Left lung (tissue), 10 donors: ENCODE data around the gene RPL37. TPM values are rescaled to one million over a fixed set of nuclear protein-coding genes. Genes with fewer than 3 reads are reported as not detected.
"Not testable (repeated sequence)": the region's sequence is repeated elsewhere in the genome, so short reads cannot be mapped to it uniquely, and the experiment has no call there.

ENCODE experiments used
- ATAC-seq: fragments of 200-7000 bp; cut with Tn5 transposase; one replicate; pipeline ENCODE4 v1.9.1; 2020; ENCODE audit warnings: moderate library complexity
- DNase-seq, 4 donors: peaks; one replicate each; pipeline ENCODE4 v3.0.0-alpha.2; 2013 to 2020
- H3K27ac ChIP-seq, 2 donors: fragments of 200-600 bp; sonication (generic) in 1 of 2; one replicate each; pipeline versions ENCODE4 v1.5.0 to v1.8.0; 2020 to 2021
- H3K27me3 ChIP-seq, 2 donors: fragments of 200-600 bp; sonication (generic) in 1 of 2; one replicate each; pipeline versions ENCODE4 v1.5.0 to v1.8.0; 2020 to 2021
- H3K36me3 ChIP-seq, 2 donors: fragments of 200-600 bp; sonication (generic) in 1 of 2; one replicate each; pipeline versions ENCODE4 v1.5.0 to v1.8.0; 2020 to 2021
- H3K4me1 ChIP-seq, 2 donors: fragments of 200-600 bp; one replicate each; pipeline ENCODE4 v1.8.0; 2021
- H3K4me3 ChIP-seq, 2 donors: fragments of 200-600 bp; sonication (generic) in 1 of 2; one replicate each; pipeline versions ENCODE4 v1.5.0 to v1.8.0; 2020 to 2021; ENCODE audit warnings: mild to moderate bottlenecking in 1 of 2
- H3K9me3 ChIP-seq, 2 donors: fragments of 200-600 bp; sonication (generic) in 1 of 2; one replicate each; pipeline versions ENCODE4 v1.5.0 to v1.8.0; 2020 to 2021
- CTCF ChIP-seq, 2 donors: fragments of 200-600 bp; sonication (generic) in 1 of 2; IDR thresholded peaks; one replicate each; pipeline versions ENCODE4 v1.5.0 to v1.8.0; 2021; ENCODE audit warnings: antibody characterized with exemption in 2 of 2
- intact Hi-C, 2 donors: fragments of 100-400 bp; cut with DNase I; formaldehyde crosslinking; loops; one replicate each; pipeline versions ENCODE4 v1.11.2 to v1.14.2; 2022
- polyA plus RNA-seq, 6 donors: library from polyadenylated mRNA; unstranded; fragments of 120-200 nt; gene quantifications; one replicate each; pipeline ENCODE4 v1.2.1, GENCODE V29; 2013; ENCODE audit not compliant: insufficient read length in 6 of 6
- total RNA-seq, 2 donors: library from RNA; stranded (reverse); fragmentation: NEBNext Ultra II Directional; extraction: Animal tissue kit (Norgen Biotek cat#: 25700); gene quantifications; one replicate each; pipeline ENCODE4 v1.2.1, GENCODE V29; 2021
- donor health status: DM: no; HTN: yes; CAD: no.
- donor health status: DM: no; HTN: no; CAD: no.

The RPL37 gene
- total and polyA plus RNA-seq, 8 donors = 941 to 2,731 (median 2,301) TPM

GRCh38 chr5:40790947-40791593 is 44.0 kb downstream of the RPL37 start:
- no peak for DNase-seq
- no peak for ATAC-seq
- Histone ChIP-seq H3K27ac (peak overlapping the region in 1 of 2 donors; percentile 4), H3K4me1 (peaks cover 0 to 59% of the 10 kb centered on the region in 2 donors), H3K4me3 (no peak overlapping the region), H3K36me3 (peaks cover 0 to 11% of the 10 kb centered on the region in 2 donors), H3K9me3 (no peaks in the 10 kb centered on the region), H3K27me3 (no peaks in the 10 kb centered on the region)
- intact Hi-C loops = no loop called here
- TF ChIP-seq CTCF (IDR thresholded peaks at IDR 0.05) = no peak

- H3K27me3 ChIP-seq, intact Hi-C loops, DNase-seq, ATAC-seq, H3K9me3 ChIP-seq, H3K4me3 ChIP-seq: not testable (repeated sequence)
- peaks cover 1 to 53% of the 10 kb centered on the region in 2 donors for H3K4me1 ChIP-seq
- H3K36me3 ChIP-seq = peaks cover 0 to 11% of the 10 kb centered on the region in 2 donors
- peak overlapping the region in 1 of 2 donors; percentile 6 for H3K27ac ChIP-seq
Measured at GRCh38 chr5:40788941-40789340, 46.1 kb downstream of the RPL37 start.

GRCh38 chr5:40787986-40788385 is 47.0 kb downstream of the RPL37 start:
- Histone ChIP-seq H3K4me1 (peaks cover 5 to 49% of the 10 kb centered on the region in 2 donors), H3K27ac (no peak overlapping the region), H3K36me3 (peaks cover 0 to 11% of the 10 kb centered on the region in 2 donors), H3K27me3 (no peaks in the 10 kb centered on the region), H3K9me3 (no peaks in the 10 kb centered on the region), H3K4me3 (no peak overlapping the region)
- ATAC-seq (no peak), DNase-seq (no peak)
- no peak for TF ChIP-seq CTCF (IDR thresholded peaks at IDR 0.05)
- intact Hi-C loops = no loop called here

GRCh38 chr5:40786664-40787063 is 48.4 kb downstream of the RPL37 start:
- ATAC-seq, H3K9me3 ChIP-seq, DNase-seq, H3K27ac ChIP-seq, H3K4me3 ChIP-seq, intact Hi-C loops, H3K27me3 ChIP-seq: not testable (repeated sequence)
- H3K36me3 ChIP-seq = peaks cover 0 to 11% of the 10 kb centered on the region in 2 donors
- peaks cover 5 to 47% of the 10 kb centered on the region in 2 donors for H3K4me1 ChIP-seq

- Histone ChIP-seq H3K9me3 (no peaks in the 10 kb centered on the region), H3K36me3 (peaks cover 0 to 11% of the 10 kb centered on the region in 2 donors), H3K4me3 (no peak overlapping the region), H3K27me3 (no peaks in the 10 kb centered on the region), H3K27ac (no peak overlapping the region), H3K4me1 (peaks cover 5 to 47% of the 10 kb centered on the region in 2 donors)
- DNase-seq = no peak
- ATAC-seq = no peak
- intact Hi-C loops = no loop called here
- TF ChIP-seq CTCF (IDR thresholded peaks at IDR 0.05) = no peak
Measured at GRCh38 chr5:40784916-40785315, 50.1 kb downstream of the RPL37 start.

- peaks cover 5 to 47% of the 10 kb centered on the region in 2 donors for H3K4me1 ChIP-seq
- H3K36me3 ChIP-seq = peaks cover 0 to 11% of the 10 kb centered on the region in 2 donors
- TF ChIP-seq CTCF (IDR thresholded peaks at IDR 0.05) = no peak
- intact Hi-C loops = no loop called here
- no peaks in the 10 kb centered on the region for H3K9me3 ChIP-seq
- no peaks in the 10 kb centered on the region for H3K27me3 ChIP-seq
- DNase-seq (no peak), ATAC-seq (no peak)
- H3K27ac ChIP-seq = no peak overlapping the region
- no peak overlapping the region for H3K4me3 ChIP-seq
Measured at GRCh38 chr5:40784027-40784653, 50.9 kb downstream of the RPL37 start.
